GM23338 (cell line): ENCODE results near the gene ITPRIPL1.

Experiments
- CREB1 ChIP-seq: fragments of 250-450 bp; sonication (Bioruptor Pico); IDR thresholded peaks from 2 replicates; pipeline ENCODE4 v1.5.0; 2020; ENCODE audit warnings: low read depth, mild to moderate bottlenecking, moderate library complexity
- ETS1 ChIP-seq: IDR thresholded peaks from 2 replicates; pipeline ENCODE4 v1.6.1; 2016; ENCODE audit warnings: antibody characterized with exemption
- EZH2 ChIP-seq: fragments of 200-600 bp; sonication (generic); IDR thresholded peaks from one replicate; pipeline ENCODE4 v1.8.0; 2017; ENCODE audit warnings: antibody characterized with exemption, mild to moderate bottlenecking, low read depth; ENCODE audit not compliant: unreplicated experiment
- EZH2phosphoT487 ChIP-seq: fragments of 200-600 bp; sonication (generic); IDR thresholded peaks from one replicate; pipeline ENCODE4 v1.8.1; 2018; ENCODE audit warnings: antibody characterized with exemption; ENCODE audit not compliant: unreplicated experiment
- POLR2AphosphoS5 ChIP-seq: IDR thresholded peaks from 2 replicates; pipeline ENCODE4 v1.6.1; 2016; ENCODE audit warnings: antibody characterized with exemption, low read depth
- STAT1 ChIP-seq: IDR thresholded peaks from one replicate; pipeline ENCODE4 v1.6.1; 2016; ENCODE audit warnings: antibody characterized with exemption; ENCODE audit not compliant: unreplicated experiment
- TF ChIP-seq, protein P1 (sequence below), 2 experiments: fragments of 200-600 bp in 1 of 2; sonication (generic) in 1 of 2; conservative IDR thresholded peaks; 2 replicates each; pipeline versions ENCODE4 v1.5.1 to v1.6.1; 2016 to 2017; ENCODE audit warnings: antibody characterized with exemption in 2 of 2, low read depth in 2 of 2, mild to moderate bottlenecking in 2 of 2, moderate library complexity in 1 of 2
- TF ChIP-seq, protein P2 (sequence below): IDR thresholded peaks from one replicate; pipeline ENCODE4 v1.6.1; 2018; ENCODE audit warnings: antibody characterized with exemption; ENCODE audit not compliant: unreplicated experiment

DNA sequence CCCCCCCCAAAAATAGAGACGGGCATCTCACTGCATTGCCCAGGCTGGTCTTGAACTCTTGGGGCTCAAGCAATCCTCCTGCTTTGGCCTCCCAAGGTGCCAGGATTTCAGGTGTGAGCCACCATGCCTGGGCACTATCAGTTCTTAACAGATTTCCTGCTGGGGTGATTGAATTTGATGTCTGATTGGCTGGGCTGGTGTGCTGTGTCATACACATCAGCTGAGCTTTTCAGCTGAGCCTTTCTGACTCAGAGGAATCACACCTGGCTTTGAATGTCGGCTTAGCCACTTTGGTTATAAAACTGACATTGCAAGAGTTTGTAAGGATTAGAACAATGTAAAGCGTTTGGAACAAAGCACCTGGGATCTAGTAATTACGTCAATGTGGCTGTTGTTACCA, 29.4 kb downstream of the ITPRIPL1 start:
- TF ChIP-seq STAT1 (no peak), CREB1 (CRISPR knock-in tag) (no peak), EZH2 (no peak), EZH2phosphoT487 (no peak), POLR2AphosphoS5 (no peak), ETS1 (no peak)
- TF ChIP-seq, protein P1, sequence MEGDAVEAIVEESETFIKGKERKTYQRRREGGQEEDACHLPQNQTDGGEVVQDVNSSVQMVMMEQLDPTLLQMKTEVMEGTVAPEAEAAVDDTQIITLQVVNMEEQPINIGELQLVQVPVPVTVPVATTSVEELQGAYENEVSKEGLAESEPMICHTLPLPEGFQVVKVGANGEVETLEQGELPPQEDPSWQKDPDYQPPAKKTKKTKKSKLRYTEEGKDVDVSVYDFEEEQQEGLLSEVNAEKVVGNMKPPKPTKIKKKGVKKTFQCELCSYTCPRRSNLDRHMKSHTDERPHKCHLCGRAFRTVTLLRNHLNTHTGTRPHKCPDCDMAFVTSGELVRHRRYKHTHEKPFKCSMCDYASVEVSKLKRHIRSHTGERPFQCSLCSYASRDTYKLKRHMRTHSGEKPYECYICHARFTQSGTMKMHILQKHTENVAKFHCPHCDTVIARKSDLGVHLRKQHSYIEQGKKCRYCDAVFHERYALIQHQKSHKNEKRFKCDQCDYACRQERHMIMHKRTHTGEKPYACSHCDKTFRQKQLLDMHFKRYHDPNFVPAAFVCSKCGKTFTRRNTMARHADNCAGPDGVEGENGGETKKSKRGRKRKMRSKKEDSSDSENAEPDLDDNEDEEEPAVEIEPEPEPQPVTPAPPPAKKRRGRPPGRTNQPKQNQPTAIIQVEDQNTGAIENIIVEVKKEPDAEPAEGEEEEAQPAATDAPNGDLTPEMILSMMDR (conservative IDR thresholded peaks at IDR 0.05; ENCODE audit: low read depth in 2 of 2), result no peak
- TF ChIP-seq, protein P2, sequence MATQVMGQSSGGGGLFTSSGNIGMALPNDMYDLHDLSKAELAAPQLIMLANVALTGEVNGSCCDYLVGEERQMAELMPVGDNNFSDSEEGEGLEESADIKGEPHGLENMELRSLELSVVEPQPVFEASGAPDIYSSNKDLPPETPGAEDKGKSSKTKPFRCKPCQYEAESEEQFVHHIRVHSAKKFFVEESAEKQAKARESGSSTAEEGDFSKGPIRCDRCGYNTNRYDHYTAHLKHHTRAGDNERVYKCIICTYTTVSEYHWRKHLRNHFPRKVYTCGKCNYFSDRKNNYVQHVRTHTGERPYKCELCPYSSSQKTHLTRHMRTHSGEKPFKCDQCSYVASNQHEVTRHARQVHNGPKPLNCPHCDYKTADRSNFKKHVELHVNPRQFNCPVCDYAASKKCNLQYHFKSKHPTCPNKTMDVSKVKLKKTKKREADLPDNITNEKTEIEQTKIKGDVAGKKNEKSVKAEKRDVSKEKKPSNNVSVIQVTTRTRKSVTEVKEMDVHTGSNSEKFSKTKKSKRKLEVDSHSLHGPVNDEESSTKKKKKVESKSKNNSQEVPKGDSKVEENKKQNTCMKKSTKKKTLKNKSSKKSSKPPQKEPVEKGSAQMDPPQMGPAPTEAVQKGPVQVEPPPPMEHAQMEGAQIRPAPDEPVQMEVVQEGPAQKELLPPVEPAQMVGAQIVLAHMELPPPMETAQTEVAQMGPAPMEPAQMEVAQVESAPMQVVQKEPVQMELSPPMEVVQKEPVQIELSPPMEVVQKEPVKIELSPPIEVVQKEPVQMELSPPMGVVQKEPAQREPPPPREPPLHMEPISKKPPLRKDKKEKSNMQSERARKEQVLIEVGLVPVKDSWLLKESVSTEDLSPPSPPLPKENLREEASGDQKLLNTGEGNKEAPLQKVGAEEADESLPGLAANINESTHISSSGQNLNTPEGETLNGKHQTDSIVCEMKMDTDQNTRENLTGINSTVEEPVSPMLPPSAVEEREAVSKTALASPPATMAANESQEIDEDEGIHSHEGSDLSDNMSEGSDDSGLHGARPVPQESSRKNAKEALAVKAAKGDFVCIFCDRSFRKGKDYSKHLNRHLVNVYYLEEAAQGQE, result no peak
